HepG2 (cell line): ENCODE results near the gene GGT1. TPM values are rescaled to one million over a fixed set of nuclear protein-coding genes. Genes with fewer than 3 reads are reported as not detected.

Source experiments
- ATAC-seq: fragments of 200-7000 bp; cut with Tn5 transposase; 3 replicates; pipeline ENCODE4 v1.9.1; 2020; ENCODE audit warnings: mild to moderate bottlenecking, moderate library complexity
- BruUV-seq: library from RNA; stranded (reverse); fragments of 400-500 nt; replicated peaks from 2 replicates; lab custom pipeline; 2021; lab: Mats Ljungman, UMichigan
- CTCF ChIA-PET: fragments of 300-600 bp; formaldehyde crosslinking; extraction: SDS; loops from one replicate; lab custom pipeline; 2021; ENCODE audit warnings: low total read pairs, inconsistent platforms, low intra/inter-chr PET ratio; lab: Yijun Ruan, JAX
- POLR2A ChIA-PET: fragments of 350-600 bp; sonication (Branson Sonifier 250); formaldehyde crosslinking; loops from one replicate; lab custom pipeline; 2020; ENCODE audit warnings: antibody characterized with exemption, inconsistent platforms; lab: Yijun Ruan, JAX
- DNase-seq: peaks from one replicate; pipeline ENCODE4 v3.0.0-alpha.2; 2015; ENCODE audit warnings: low spot score
- FAIRE-seq: peaks from 3 replicates; lab custom pipeline; 2011; peaks lifted over from hg19 to GRCh38; lab: Jason Lieb, UNC
- H2AFZ ChIP-seq: one replicate; pipeline ENCODE4 v1.6.1; 2011; ENCODE audit warnings: low read length, inconsistent platforms
- H3K27ac ChIP-seq: fragments of 300-600 bp; 3 replicates; pipeline ENCODE4 v1.8.0; 2011; ENCODE audit warnings: mixed run types, mild to moderate bottlenecking, mixed read lengths, low read length, inconsistent platforms; ENCODE audit not compliant: insufficient read depth; ENCODE audit errors: extremely low read length
- H3K27me3 ChIP-seq, 2 experiments: fragments of 200-600 bp in 1 of 2; 2 replicates in 1 of 2; 3 replicates in 1 of 2; pipeline versions ENCODE4 v1.6.0 to v1.8.0; 2011; ENCODE audit warnings: low read length in 2 of 2, mild to moderate bottlenecking in 2 of 2, moderate library complexity in 2 of 2, inconsistent platforms in 1 of 2; ENCODE audit not compliant: insufficient read depth in 2 of 2, control insufficient read depth in 1 of 2
- H3K36me3 ChIP-seq, 2 experiments: fragments of 200-600 bp in 1 of 2; replicated peaks in 1 of 2; 2 replicates in 1 of 2; 3 replicates in 1 of 2; pipeline versions ENCODE4 v1.5.1 to v1.8.0; 2011; ENCODE audit warnings: low read length in 2 of 2, inconsistent platforms in 1 of 2; ENCODE audit not compliant: insufficient read depth in 2 of 2, control insufficient read depth in 1 of 2
- H3K4me1 ChIP-seq: 2 replicates; pipeline ENCODE4 v1.5.1; 2012; ENCODE audit warnings: low read length, inconsistent platforms; ENCODE audit not compliant: insufficient read depth
- H3K4me2 ChIP-seq: 2 replicates; pipeline ENCODE4 v1.6.0; 2011; ENCODE audit warnings: low read depth, low read length, inconsistent platforms
- H3K4me3 ChIP-seq, 3 experiments: fragments of 200-600 bp in 1 of 3; sonication (generic), shearing (Covaris generic) in 1 of 3; replicated peaks in 1 of 3; 2 replicates each; pipeline ENCODE4 v1.5.1; 2011 to 2016; ENCODE audit warnings: low read length in 3 of 3, inconsistent platforms in 2 of 3, low read depth in 2 of 3, mild to moderate bottlenecking in 2 of 3, control low read depth in 1 of 3, mixed read lengths in 1 of 3; ENCODE audit not compliant: insufficient read depth in 1 of 3
- H3K79me2 ChIP-seq: one replicate; pipeline ENCODE4 v1.6.1; 2011; ENCODE audit warnings: low read length, inconsistent platforms; ENCODE audit not compliant: insufficient read depth
- H3K9ac ChIP-seq: 2 replicates; pipeline ENCODE4 v1.6.0; 2011; ENCODE audit warnings: mild to moderate bottlenecking, low read depth, low read length, inconsistent platforms; ENCODE audit not compliant: insufficient read depth
- H3K9me3 ChIP-seq: 2 replicates; pipeline ENCODE4 v1.5.1; 2012; ENCODE audit warnings: mild to moderate bottlenecking, low read length
- H4K20me1 ChIP-seq: 2 replicates; pipeline ENCODE4 v1.6.0; 2011; ENCODE audit warnings: inconsistent platforms, mild to moderate bottlenecking, low read length, moderate library complexity; ENCODE audit not compliant: insufficient read depth
- AGO2 ChIP-seq: fragments of 200-400 bp; formaldehyde crosslinking; optimal IDR thresholded peaks from 2 replicates; pipeline ENCODE3; 2017; ENCODE audit warnings: mild to moderate bottlenecking, low read depth, low read length, moderate library complexity
- FIP1L1 ChIP-seq: fragments of 200-400 bp; formaldehyde crosslinking; IDR thresholded peaks from 2 replicates; pipeline ENCODE4 v1.6.1; 2018; ENCODE audit warnings: low read depth, mild to moderate bottlenecking, low read length, moderate library complexity, borderline replicate concordance; ENCODE audit not compliant: insufficient read depth
- HNRNPLL ChIP-seq: fragments of 200-400 bp; formaldehyde crosslinking; IDR thresholded peaks from 2 replicates; pipeline ENCODE4 v1.6.1; 2017; ENCODE audit warnings: mild to moderate bottlenecking, low read depth, low read length; ENCODE audit not compliant: poor library complexity, severe bottlenecking
- POLR2G ChIP-seq: fragments of 200-400 bp; formaldehyde crosslinking; IDR thresholded peaks from 2 replicates; pipeline ENCODE4 v1.6.1; 2018; ENCODE audit warnings: mild to moderate bottlenecking, low read depth, low read length, moderate library complexity
- RBFOX2 ChIP-seq: fragments of 200-400 bp; formaldehyde crosslinking; IDR thresholded peaks from 2 replicates; pipeline ENCODE4 v1.6.1; 2017; ENCODE audit warnings: low read depth, mild to moderate bottlenecking, low read length
- RBM39 ChIP-seq: fragments of 200-400 bp; formaldehyde crosslinking; IDR thresholded peaks from one replicate; pipeline ENCODE4 v1.6.1; 2018; ENCODE audit warnings: antibody characterized with exemption, mild to moderate bottlenecking, low read depth, low read length; ENCODE audit not compliant: poor library complexity, severe bottlenecking
- SRF ChIP-seq: IDR thresholded peaks from 2 replicates; pipeline ENCODE4 v1.6.1; 2011; ENCODE audit warnings: mild to moderate bottlenecking, low read depth, low read length, moderate library complexity
- ZNF263 ChIP-seq: sonication (generic); formaldehyde crosslinking; IDR thresholded peaks from 2 replicates; pipeline ENCODE4 v1.4.0; 2020; ENCODE audit warnings: missing genetic modification reagents
- WGBS: methylation state at CpG from one replicate; pipeline ENCODE4 v1.1.6; 2017; ENCODE audit warnings: low lambda C conversion rate; 5-methylcytosine and 5-hydroxymethylcytosine counted together
- in situ Hi-C: cut with HindIII; loops from 2 replicates; pipeline ENCODE4 v1.10.0; 2017; ENCODE audit warnings: low pct_unique_long_range_greater_than_20kb; ENCODE audit not compliant: extremely low pct_ligation_motif_present
- intact Hi-C: fragments of 100-400 bp; cut with micrococcal nuclease; formaldehyde crosslinking; loops from one replicate; pipeline ENCODE4 v1.10.0; 2022; ENCODE audit not compliant: unreplicated experiment
- polyA plus RNA-seq, 8 experiments: library from polyadenylated mRNA; depleted of rRNA in 3 of 8; stranded (reverse) in 7 of 8; unstranded in 1 of 8; fragments of >200 nt; fragmentation: Illumina TruSeq in 4 of 8; extraction: Trizol in 4 of 8; gene quantifications; 2 replicates each; pipeline versions ENCODE4 v1.2.1 to v1.2.3, GENCODE V29; 2011 to 2016; ENCODE audit warnings: low read depth in 4 of 8, missing spikeins in 1 of 8, mixed read lengths in 1 of 8; ENCODE audit not compliant: insufficient read depth in 1 of 8
- total RNA-seq, 5 experiments: library from RNA; depleted of rRNA; stranded (reverse); fragments of >200 nt; fragmentation: Illumina TruSeq; extraction: Trizol; gene quantifications; 2 replicates each; pipeline ENCODE4 v1.2.3, GENCODE V29; 2016; ENCODE audit warnings: low read depth in 1 of 5
- TF ChIP-seq, protein P1 (sequence below): sonication (generic); formaldehyde crosslinking; IDR thresholded peaks from 2 replicates; pipeline ENCODE4 v1.8.0; 2022; ENCODE audit warnings: missing genetic modification reagents, mild to moderate bottlenecking, inconsistent platforms, borderline replicate concordance
- TF ChIP-seq, protein P2 (sequence below): sonication (generic); formaldehyde crosslinking; IDR thresholded peaks from 2 replicates; pipeline ENCODE4 v1.4.0; 2020; ENCODE audit warnings: mild to moderate bottlenecking, low read depth, missing genetic modification reagents
- TF ChIP-seq, protein P3 (sequence below): sonication (generic); IDR thresholded peaks from 2 replicates; pipeline ENCODE4 v1.6.1; 2016; ENCODE audit warnings: low read depth, borderline replicate concordance

The GGT1 gene
- total and polyA plus RNA-seq, 2 of the 13 experiments (the other 11 are each of a cell fraction or from before 2014, with no cell fraction given), result 29.9 to 103 TPM

DNA sequence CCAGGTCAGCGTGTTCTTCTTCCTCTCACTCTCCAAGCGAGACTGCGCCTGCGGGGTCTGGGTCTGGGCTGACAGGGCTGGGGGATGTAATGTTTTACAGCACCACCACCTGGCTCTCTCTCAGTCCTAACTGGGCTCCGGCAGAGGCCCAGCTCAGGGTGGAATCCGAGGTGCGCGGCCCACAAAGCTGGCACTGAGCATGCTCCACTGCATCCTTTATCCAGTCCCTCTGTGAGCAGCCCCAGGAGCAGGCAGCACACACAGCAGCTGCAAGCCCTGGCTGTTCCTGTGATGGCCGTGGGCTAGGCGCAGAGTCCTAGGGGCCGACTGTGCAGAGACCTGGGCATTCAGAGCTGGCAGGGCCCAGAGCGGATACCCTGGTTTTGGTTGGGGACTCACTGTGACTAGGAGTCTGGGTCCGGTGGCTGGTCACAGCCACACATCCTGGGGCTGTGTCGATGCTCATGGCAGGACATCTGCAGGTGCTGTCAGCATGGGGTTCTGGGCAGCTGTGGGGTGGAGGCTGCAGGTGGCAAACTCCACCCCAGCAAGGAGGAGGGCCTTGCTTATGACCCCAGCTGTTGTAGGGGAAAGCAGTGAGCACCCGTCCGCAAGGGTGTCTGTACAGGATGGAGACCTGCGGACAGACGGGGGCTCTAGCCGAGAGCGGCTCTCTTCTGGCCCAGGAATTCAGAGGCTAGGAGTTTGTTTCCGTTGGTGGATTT, 14.1 kb upstream of the GGT1 start:
- Histone ChIP-seq H3K79me2 (peaks cover 10% of the 10 kb centered on the region), H3K36me3 (peaks cover 8 to 19% of the 10 kb centered on the region in 2 experiments; a peak in 4 of 5 replicates), H3K9ac (peak overlapping the region; percentile 34), H3K4me1 (peaks cover 79% of the 10 kb centered on the region)
- in situ Hi-C loops, result no loop called here
- WGBS, result 94% methylated on average over 13 of the region's 21 CpGs
- FAIRE-seq, result no peak
- BruUV-seq, result no TSS peak
- peak; percentile 39 for TF ChIP-seq RBM39
- TF ChIP-seq, protein P1, sequence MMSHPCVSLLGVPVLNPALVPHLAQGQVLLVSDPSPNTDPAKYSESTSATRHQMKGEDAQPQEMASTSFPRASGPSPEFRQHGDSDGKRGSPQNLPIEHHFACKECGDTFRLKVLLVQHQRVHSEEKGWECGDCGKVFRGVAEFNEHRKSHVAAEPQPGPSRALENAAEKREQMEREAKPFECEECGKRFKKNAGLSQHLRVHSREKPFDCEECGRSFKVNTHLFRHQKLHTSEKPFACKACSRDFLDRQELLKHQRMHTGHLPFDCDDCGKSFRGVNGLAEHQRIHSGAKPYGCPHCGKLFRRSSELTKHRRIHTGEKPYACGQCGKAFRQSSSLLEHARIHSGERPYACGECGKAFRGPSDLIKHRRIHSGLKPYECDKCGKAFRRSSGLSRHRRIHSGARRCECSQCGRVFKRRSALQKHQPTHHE (CRISPR knock-in tag), result no peak
- TF ChIP-seq POLR2G, result peak; percentile 16; the same call in 1 of the 2 replicates
- TF ChIP-seq, protein P2, sequence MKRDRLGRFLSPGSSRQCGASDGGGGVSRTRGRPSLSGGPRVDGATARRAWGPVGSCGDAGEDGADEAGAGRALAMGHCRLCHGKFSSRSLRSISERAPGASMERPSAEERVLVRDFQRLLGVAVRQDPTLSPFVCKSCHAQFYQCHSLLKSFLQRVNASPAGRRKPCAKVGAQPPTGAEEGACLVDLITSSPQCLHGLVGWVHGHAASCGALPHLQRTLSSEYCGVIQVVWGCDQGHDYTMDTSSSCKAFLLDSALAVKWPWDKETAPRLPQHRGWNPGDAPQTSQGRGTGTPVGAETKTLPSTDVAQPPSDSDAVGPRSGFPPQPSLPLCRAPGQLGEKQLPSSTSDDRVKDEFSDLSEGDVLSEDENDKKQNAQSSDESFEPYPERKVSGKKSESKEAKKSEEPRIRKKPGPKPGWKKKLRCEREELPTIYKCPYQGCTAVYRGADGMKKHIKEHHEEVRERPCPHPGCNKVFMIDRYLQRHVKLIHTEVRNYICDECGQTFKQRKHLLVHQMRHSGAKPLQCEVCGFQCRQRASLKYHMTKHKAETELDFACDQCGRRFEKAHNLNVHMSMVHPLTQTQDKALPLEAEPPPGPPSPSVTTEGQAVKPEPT, result no peak; the same call in 1 of the 2 replicates
- TF ChIP-seq ZNF263 (CRISPR knock-in tag), result 0 out of 2 replicates have a peak, but pooled peaks have one; percentile 38
- TF ChIP-seq FIP1L1, result 0 out of 2 replicates have a peak, but pooled peaks have one; percentile 55
- peak; percentile 17; the same call in 1 of the 2 replicates for TF ChIP-seq RBFOX2
- no peak for TF ChIP-seq SRF
- peak; percentile 63 for TF ChIP-seq AGO2
- TF ChIP-seq, protein P3, sequence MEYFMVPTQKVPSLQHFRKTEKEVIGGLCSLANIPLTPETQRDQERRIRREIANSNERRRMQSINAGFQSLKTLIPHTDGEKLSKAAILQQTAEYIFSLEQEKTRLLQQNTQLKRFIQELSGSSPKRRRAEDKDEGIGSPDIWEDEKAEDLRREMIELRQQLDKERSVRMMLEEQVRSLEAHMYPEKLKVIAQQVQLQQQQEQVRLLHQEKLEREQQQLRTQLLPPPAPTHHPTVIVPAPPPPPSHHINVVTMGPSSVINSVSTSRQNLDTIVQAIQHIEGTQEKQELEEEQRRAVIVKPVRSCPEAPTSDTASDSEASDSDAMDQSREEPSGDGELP, result peak; percentile 0; the same call in 1 of the 2 replicates
- peak; percentile 17 for TF ChIP-seq HNRNPLL
- TF ChIP-seq, all 625 proteins: peak for 8
- POLR2A ChIA-PET, result interaction anchor here (1.1 to 2.8 kb wide), 4 partner anchors 10 to 39 kb away, joined by 5 to 17 read pairs (median 8); no protein-coding TSS in a partner anchor
- H3K4me3 ChIP-seq, result peak overlapping the region in 1 of 3 experiments; percentile 19; a peak in 1 of 6 replicates
- H3K27ac ChIP-seq, result peak overlapping the region; percentile 15
- ATAC-seq, result no peak
- no peak overlapping the region for H2AFZ ChIP-seq
- CTCF ChIA-PET, result no interaction called here
- DNase-seq, result no peak
- H3K9me3 ChIP-seq, result no peaks in the 10 kb centered on the region
- H3K4me2 ChIP-seq, result peak overlapping the region; percentile 28; the same call in 1 of the 2 replicates
- H3K27me3 ChIP-seq, result no peaks in the 10 kb centered on the region; a peak in 1 of 5 replicates
- intact Hi-C loops, result loop anchor here (1.0 kb wide), 1 partner anchor 40 kb away; no protein-coding TSS in a partner anchor
- no peaks in the 10 kb centered on the region for H4K20me1 ChIP-seq
